Brain microvascular endothelial cell (primary cell): ENCODE data around the gene AUNIP.

Experiments
- DNase-seq: peaks from one replicate; pipeline ENCODE4 v3.0.0-alpha.2; 2020
- H3K27ac ChIP-seq: fragments of 250-450 bp; sonication (Bioruptor Pico); 2 replicates; pipeline ENCODE4 v1.5.1; 2020; ENCODE audit warnings: mild to moderate bottlenecking, moderate library complexity
- H3K27me3 ChIP-seq: fragments of 250-450 bp; sonication (Bioruptor Pico); replicated peaks from 2 replicates; pipeline ENCODE4 v1.5.1; 2020; ENCODE audit warnings: mild to moderate bottlenecking
- H3K36me3 ChIP-seq: fragments of 250-450 bp; sonication (Bioruptor Pico); replicated peaks from 2 replicates; pipeline ENCODE4 v1.5.1; 2020; ENCODE audit warnings: mild to moderate bottlenecking
- H3K4me3 ChIP-seq: 2 replicates; pipeline ENCODE4 v1.5.1; 2011; ENCODE audit warnings: low read depth, mild to moderate bottlenecking, control low read depth, low read length, moderate library complexity
- CTCF ChIP-seq: IDR thresholded peaks from 2 replicates; pipeline ENCODE4 v1.5.1; 2011; ENCODE audit warnings: low read depth, mild to moderate bottlenecking, moderate library complexity, low read length, control low read depth, inconsistent platforms; ENCODE audit errors: missing control alignments
- in situ Hi-C: cut with HindIII; loops from 2 replicates; pipeline ENCODE4 v1.10.0; 2017; ENCODE audit warnings: low sequenced_read_pairs, low pct_ligation_motif_present

The AUNIP gene

GRCh38 chr1:25798666-25799351, 60.4 kb downstream of the AUNIP start:
- Histone ChIP-seq H3K4me3 (no peak overlapping the region), H3K27me3 (no peaks in the 10 kb centered on the region), H3K36me3 (no peaks in the 10 kb centered on the region), H3K27ac (no peak overlapping the region)
- in situ Hi-C loops, result loop anchor here (25.0 kb wide), 1 partner anchor 187 kb away; the partner anchor contains the start of gene MAN1C1
- TF ChIP-seq CTCF, result no peak
- DNase-seq, result no peak

- Histone ChIP-seq H3K27me3 (no peaks in the 10 kb centered on the region), H3K36me3 (no peaks in the 10 kb centered on the region), H3K4me3 (no peak overlapping the region), H3K27ac (no peak overlapping the region)
- peak; percentile 73 for TF ChIP-seq CTCF
- DNase-seq, result no peak
- in situ Hi-C loops, result loop anchor here (25.0 kb wide), 1 partner anchor 186 kb away; the partner anchor contains the start of gene MAN1C1
These were observed 61.3 kb downstream of the AUNIP start for GRCh38 chr1:25797939-25798338.

- peak; percentile 72 for DNase-seq
- no peaks in the 10 kb centered on the region for H3K27me3 ChIP-seq
- no peak overlapping the region for H3K27ac ChIP-seq
- no peaks in the 10 kb centered on the region for H3K36me3 ChIP-seq
- no peak overlapping the region for H3K4me3 ChIP-seq
- in situ Hi-C loops, result loop anchor here (25.0 kb wide), 1 partner anchor 185 kb away; the partner anchor contains the start of gene MAN1C1
- peak; percentile 90 for TF ChIP-seq CTCF
These were observed 62.3 kb downstream of the AUNIP start for GRCh38 chr1:25796811-25797458.

GRCh38 chr1:25795946-25796810, 63.1 kb downstream of the AUNIP start:
- no peak for TF ChIP-seq CTCF
- Histone ChIP-seq H3K36me3 (no peaks in the 10 kb centered on the region), H3K27ac (no peak overlapping the region), H3K27me3 (no peaks in the 10 kb centered on the region), H3K4me3 (no peak overlapping the region)
- no peak for DNase-seq
- in situ Hi-C loops, result loop anchor here (25.0 kb wide), 1 partner anchor 184 kb away; the partner anchor contains the start of gene MAN1C1

- Histone ChIP-seq H3K27ac (no peak overlapping the region), H3K36me3 (no peaks in the 10 kb centered on the region), H3K4me3 (no peak overlapping the region), H3K27me3 (no peaks in the 10 kb centered on the region)
- in situ Hi-C loops, result loop anchor here (25.0 kb wide), 1 partner anchor 183 kb away; the partner anchor contains the start of gene MAN1C1
- no peak for DNase-seq
- no peak for TF ChIP-seq CTCF
These were observed 64.0 kb downstream of the AUNIP start for GRCh38 chr1:25795211-25795610.
